ENCODE data around the gene DTYMK. TPM values are rescaled to one million over a fixed set of nuclear protein-coding genes. Genes with fewer than 3 reads are reported as not detected.

DTYMK gene
- total RNA-seq, 1 experiment from 2014 or later = 155 TPM

DNA sequence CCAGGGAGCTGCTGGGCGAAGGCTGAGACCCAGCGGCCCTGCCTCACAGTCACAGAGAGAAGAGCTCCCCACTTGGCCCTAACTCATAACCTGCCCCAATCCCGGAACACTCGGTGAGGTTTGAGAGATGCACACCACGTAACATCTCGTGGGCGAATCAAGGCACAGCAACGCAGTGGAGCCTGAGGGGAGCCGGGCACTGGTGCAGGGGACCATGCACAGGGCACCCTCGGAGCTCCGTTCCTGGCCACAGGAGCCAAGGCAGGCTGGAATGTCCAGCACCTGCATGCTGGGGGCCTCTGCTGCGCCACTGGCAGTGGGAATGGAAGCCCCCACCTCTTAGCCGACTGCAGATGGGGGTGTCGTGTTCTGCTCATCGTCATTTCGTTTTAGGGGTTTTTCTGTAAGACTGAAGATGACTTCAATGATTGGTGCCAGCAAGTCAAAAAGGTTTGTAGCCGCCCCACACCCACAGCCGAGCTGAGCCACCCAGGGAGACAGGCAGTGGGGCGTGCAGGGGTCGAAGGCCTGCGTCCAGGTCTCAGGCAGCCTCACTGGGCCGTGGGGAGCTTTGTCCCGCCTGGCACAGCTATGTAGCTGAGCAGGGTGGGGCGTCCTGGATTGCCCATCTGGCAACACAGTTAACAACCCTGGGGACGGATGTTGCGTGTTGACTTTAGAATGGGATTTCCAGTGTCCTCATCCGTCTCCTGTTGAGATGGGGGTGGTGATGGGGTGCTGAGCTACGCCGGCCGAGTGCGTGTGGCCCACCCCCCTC is 16.1 kb downstream of the DTYMK start:
- Histone ChIP-seq H3K9me2 (replicated peaks; ENCODE audit: low read length) (no peaks in the 10 kb centered on the region), H3K4me1 (ENCODE audit: insufficient read depth, low read length) (peaks cover 2% of the 10 kb centered on the region; the same call in 1 of the 2 replicates), H4K20me1 (ENCODE audit: low read length) (no peaks in the 10 kb centered on the region), H3K9ac (ENCODE audit: low read length) (no peak overlapping the region), H3K9me3 (ENCODE audit: low read length) (no peaks in the 10 kb centered on the region), H3F3A (ENCODE audit: low read length, unreplicated experiment) (no peaks in the 10 kb centered on the region), H3K79me2 (ENCODE audit: low read length) (no peaks in the 10 kb centered on the region), H3K27ac (ENCODE audit: low read length) (no peak overlapping the region), H2AFZ (ENCODE audit: low read length) (no peak overlapping the region), H3K4me2 (ENCODE audit: low read length) (no peak overlapping the region), H3K4me3 (ENCODE audit: low read length) (no peak overlapping the region), H3K36me3 (ENCODE audit: low read depth, low read length) (peaks cover 8% of the 10 kb centered on the region; the same call in 1 of the 2 replicates), H3K27me3 (ENCODE audit: low read length) (no peaks in the 10 kb centered on the region)
- DNase-seq = no peak
- CTCF ChIA-PET = no interaction called here
- POLR2A ChIA-PET (ENCODE audit: unreplicated experiment) = no interaction called here
- BruUV-seq (replicated peaks) = no TSS peak
- TF ChIP-seq, protein P1, sequence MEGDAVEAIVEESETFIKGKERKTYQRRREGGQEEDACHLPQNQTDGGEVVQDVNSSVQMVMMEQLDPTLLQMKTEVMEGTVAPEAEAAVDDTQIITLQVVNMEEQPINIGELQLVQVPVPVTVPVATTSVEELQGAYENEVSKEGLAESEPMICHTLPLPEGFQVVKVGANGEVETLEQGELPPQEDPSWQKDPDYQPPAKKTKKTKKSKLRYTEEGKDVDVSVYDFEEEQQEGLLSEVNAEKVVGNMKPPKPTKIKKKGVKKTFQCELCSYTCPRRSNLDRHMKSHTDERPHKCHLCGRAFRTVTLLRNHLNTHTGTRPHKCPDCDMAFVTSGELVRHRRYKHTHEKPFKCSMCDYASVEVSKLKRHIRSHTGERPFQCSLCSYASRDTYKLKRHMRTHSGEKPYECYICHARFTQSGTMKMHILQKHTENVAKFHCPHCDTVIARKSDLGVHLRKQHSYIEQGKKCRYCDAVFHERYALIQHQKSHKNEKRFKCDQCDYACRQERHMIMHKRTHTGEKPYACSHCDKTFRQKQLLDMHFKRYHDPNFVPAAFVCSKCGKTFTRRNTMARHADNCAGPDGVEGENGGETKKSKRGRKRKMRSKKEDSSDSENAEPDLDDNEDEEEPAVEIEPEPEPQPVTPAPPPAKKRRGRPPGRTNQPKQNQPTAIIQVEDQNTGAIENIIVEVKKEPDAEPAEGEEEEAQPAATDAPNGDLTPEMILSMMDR (conservative IDR thresholded peaks at IDR 0.05; ENCODE audit: low read depth, low read length) = no peak
- no peak for TF ChIP-seq EZH2 (IDR thresholded peaks at IDR 0.05; ENCODE audit: low read length, unreplicated experiment)
- TF ChIP-seq EZH2phosphoT487 (IDR thresholded peaks at IDR 0.05; ENCODE audit: borderline replicate concordance, low read length) = no peak
- intact Hi-C loops (cut with micrococcal nuclease) = no loop called here
- no peak for ATAC-seq

DNA sequence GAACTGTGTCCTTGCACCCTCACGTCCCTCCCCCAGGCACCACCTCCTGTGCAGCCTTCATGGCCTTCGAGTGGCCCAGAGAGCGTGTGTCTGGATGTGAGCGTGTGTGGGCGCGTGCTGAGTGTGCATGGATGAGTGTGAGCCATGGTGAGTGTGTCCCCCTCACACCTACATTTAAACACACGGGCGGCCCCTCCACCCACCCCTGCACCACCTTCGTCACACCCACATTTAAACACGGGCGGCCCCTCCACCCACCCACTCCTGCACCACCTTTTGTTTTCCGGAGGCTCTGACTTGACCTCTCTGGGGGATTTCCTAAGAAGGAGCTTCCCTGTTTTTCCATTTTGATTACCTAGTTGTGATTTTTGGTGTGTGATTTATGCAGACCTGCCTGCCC is 17.8 kb downstream of the DTYMK start:
- H3K9me3 ChIP-seq (ENCODE audit: low read length) = no peaks in the 10 kb centered on the region
- ATAC-seq (no peak), DNase-seq (no peak)
- peaks cover 16% of the 10 kb centered on the region for H3K4me1 ChIP-seq (ENCODE audit: insufficient read depth, low read length)
- H3K36me3 ChIP-seq (ENCODE audit: low read depth, low read length) = peaks cover 6% of the 10 kb centered on the region; the same call in 1 of the 2 replicates
- BruUV-seq (replicated peaks) = no TSS peak
- H3K27ac ChIP-seq (ENCODE audit: low read length) = no peak overlapping the region
- H3K79me2 ChIP-seq (ENCODE audit: low read length) = no peaks in the 10 kb centered on the region
- no peaks in the 10 kb centered on the region for H3F3A ChIP-seq (ENCODE audit: low read length, unreplicated experiment)
- no peaks in the 10 kb centered on the region for H3K27me3 ChIP-seq (ENCODE audit: low read length)
- H3K4me2 ChIP-seq (ENCODE audit: low read length) = no peak overlapping the region
- no peaks in the 10 kb centered on the region for H4K20me1 ChIP-seq (ENCODE audit: low read length)
- no peaks in the 10 kb centered on the region for H3K9me2 ChIP-seq (replicated peaks; ENCODE audit: low read length)
- TF ChIP-seq, protein P1 (conservative IDR thresholded peaks at IDR 0.05; ENCODE audit: low read depth, low read length) = no peak
- TF ChIP-seq EZH2phosphoT487 (IDR thresholded peaks at IDR 0.05; ENCODE audit: borderline replicate concordance, low read length) (no peak), EZH2 (IDR thresholded peaks at IDR 0.05; ENCODE audit: low read length, unreplicated experiment) (no peak)
- POLR2A ChIA-PET (ENCODE audit: unreplicated experiment) = no interaction called here
- H3K9ac ChIP-seq (ENCODE audit: low read length) = no peak overlapping the region
- no peak overlapping the region for H2AFZ ChIP-seq (ENCODE audit: low read length)
- CTCF ChIA-PET = no interaction called here
- intact Hi-C loops (cut with micrococcal nuclease) = no loop called here
- H3K4me3 ChIP-seq (ENCODE audit: low read length) = no peak overlapping the region

DNA sequence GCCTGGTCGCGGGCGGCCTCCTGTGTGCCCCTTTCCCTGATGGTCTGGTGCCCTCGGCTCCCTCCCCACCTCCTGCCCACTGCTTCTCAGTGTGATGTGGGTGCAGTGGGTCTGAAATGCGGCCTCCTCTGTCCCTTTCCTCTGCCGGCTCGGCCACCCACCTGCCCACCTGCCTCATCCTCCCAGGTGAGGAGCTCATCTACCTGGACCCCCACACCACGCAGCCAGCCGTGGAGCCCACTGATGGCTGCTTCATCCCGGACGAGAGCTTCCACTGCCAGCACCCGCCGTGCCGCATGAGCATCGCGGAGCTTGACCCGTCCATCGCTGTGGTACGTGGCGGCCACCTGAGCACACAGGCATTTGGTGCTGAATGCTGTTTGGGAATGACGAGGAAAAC is 18.3 kb downstream of the DTYMK start:
- Histone ChIP-seq H3K4me2 (ENCODE audit: low read length) (no peak overlapping the region), H2AFZ (ENCODE audit: low read length) (no peak overlapping the region), H3K9ac (ENCODE audit: low read length) (no peak overlapping the region), H3K9me3 (ENCODE audit: low read length) (no peaks in the 10 kb centered on the region), H3K4me1 (ENCODE audit: insufficient read depth, low read length) (peaks cover 16% of the 10 kb centered on the region), H3K27me3 (ENCODE audit: low read length) (no peaks in the 10 kb centered on the region), H3K36me3 (ENCODE audit: low read depth, low read length) (peaks cover 6% of the 10 kb centered on the region; the same call in 1 of the 2 replicates), H3K4me3 (ENCODE audit: low read length) (no peak overlapping the region), H3K79me2 (ENCODE audit: low read length) (no peaks in the 10 kb centered on the region), H4K20me1 (ENCODE audit: low read length) (no peaks in the 10 kb centered on the region), H3K27ac (ENCODE audit: low read length) (no peak overlapping the region), H3K9me2 (replicated peaks; ENCODE audit: low read length) (no peaks in the 10 kb centered on the region), H3F3A (ENCODE audit: low read length, unreplicated experiment) (no peaks in the 10 kb centered on the region)
- POLR2A ChIA-PET (ENCODE audit: unreplicated experiment) = no interaction called here
- no peak for DNase-seq
- TF ChIP-seq EZH2 (IDR thresholded peaks at IDR 0.05; ENCODE audit: low read length, unreplicated experiment) (no peak), EZH2phosphoT487 (IDR thresholded peaks at IDR 0.05; ENCODE audit: borderline replicate concordance, low read length) (no peak)
- TF ChIP-seq, protein P1 (conservative IDR thresholded peaks at IDR 0.05; ENCODE audit: low read depth, low read length) = no peak
- intact Hi-C loops (cut with micrococcal nuclease) = no loop called here
- CTCF ChIA-PET = no interaction called here
- BruUV-seq (replicated peaks) = no TSS peak
- ATAC-seq = no peak

All from PC-3 (cell line).